NCI-H2081 treated with DMSO at 0.1 percent for 48 hours (cell line): Measurements from ENCODE around the gene EYS.
"Not testable (repeated sequence)": the region's sequence is repeated elsewhere in the genome, so short reads cannot be mapped to it uniquely, and the experiment has no call there.

Source experiments
- DNase-seq: peaks from one replicate; lab custom pipeline; 2025; lab: John Stamatoyannopoulos, UW

Gene EYS

DNA sequence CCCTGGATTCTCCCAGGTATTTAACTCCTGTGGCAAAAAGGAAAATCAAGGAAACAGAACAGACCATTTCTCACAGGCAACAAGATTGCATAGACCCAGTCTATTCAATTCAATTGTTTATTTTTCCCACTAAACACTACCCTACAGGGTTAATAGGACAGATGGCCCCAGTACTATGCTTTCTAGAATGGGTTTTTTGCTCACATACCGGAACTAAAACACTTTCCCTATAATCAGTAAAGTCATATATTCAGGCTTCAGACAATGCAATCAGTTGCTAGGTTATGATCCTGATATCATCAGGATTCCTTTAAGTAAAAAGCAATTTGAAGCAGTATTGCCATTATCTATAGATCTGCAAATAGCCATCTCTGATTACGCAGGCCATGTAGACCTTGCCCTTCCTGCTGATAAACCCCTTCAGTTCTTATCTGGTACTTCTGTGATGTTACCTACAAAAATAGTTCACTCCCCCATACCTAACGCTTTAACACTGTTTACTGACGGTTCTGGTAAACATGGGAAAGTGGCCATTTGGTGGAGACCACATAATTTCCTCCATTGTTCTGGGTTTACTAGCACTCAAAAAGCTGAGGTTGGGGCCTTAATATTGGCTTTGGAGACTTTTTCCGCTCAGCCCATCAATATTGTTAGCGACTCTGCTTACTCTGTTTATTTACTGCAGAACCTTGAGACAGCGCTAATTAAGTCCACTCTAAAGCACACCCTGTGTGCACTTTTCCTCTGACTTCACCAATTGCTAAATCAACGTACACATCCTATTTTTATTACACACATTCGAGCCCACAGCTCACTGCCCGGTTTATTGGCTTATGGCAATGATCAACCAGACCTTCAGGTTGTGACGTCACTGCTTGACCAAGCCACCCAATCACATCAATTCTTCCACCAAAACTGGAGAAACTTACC, 1405.5 kb downstream of the EYS start:
- DNase-seq, result no peak

DNA sequence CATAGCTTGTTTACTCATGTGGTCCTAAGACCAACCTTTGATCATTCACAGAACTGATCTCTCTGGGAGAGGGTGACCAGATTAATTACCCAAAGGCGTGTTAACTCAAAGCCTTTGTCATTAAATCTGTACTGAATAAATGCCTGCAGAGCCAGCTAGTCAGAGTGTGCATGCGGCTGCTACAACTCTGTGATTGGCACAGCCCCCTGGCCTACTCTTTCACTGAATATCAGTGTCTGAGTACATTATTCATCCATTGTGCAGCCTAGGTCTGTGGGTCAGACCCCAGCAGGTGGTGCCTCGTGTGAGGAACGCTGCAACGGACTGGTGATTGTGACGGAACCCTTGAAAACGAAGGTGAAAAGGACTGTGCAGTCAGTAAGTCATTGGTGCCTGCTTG, 1407.8 kb downstream of the EYS start:
- DNase-seq, result no peak

- DNase-seq, result no peak
Observed at GRCh38 chr6:64294034-64294433, 1413.0 kb downstream of the EYS start.

DNA sequence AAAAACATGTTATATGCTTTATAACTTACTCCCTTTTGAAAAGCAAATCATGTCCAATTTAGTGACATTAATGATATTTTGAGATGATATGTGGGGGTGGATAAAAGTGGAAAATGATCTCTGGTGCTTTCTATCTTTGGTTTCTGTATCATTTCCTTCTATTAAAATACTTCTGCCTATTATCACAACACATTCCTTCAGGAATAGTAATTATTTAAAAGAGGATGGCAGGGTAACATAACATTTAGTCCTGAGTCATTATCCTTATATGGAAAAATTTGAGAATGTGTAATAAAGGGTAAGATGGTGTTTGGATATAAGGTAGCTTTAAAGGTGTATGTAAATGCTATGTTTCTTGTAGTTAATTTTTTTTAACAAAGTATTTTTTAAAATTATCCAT, 1413.7 kb downstream of the EYS start:
- DNase-seq, result no peak

DNA sequence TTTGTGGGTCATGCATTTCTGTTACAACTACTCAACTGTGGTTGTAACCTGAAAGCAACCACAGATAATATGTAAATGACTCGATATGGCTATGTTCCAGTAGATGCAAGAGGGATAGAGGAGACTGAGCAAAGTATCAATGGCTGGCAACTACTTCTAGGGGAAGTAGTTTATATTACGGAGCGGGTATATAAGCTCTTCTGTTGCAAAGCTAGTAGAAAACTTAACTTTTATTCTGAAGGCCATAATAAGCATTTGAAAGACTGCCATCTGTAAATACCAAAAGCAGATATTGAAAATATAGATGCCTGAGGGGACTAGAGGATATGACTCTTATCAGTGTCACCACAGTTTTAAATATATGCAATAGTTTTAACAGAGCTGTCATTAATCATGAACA, 1416.2 kb downstream of the EYS start:
- DNase-seq, result no peak

- no peak for DNase-seq
Observed at GRCh38 chr6:64289931-64290330, 1417.1 kb downstream of the EYS start.

GRCh38 chr6:64288351-64288750, 1418.7 kb downstream of the EYS start:
- DNase-seq, result no peak

GRCh38 chr6:64281167-64281566, 1425.9 kb downstream of the EYS start:
- no peak for DNase-seq

GRCh38 chr6:64280569-64280968, 1426.5 kb downstream of the EYS start:
- DNase-seq, result no peak

GRCh38 chr6:64270083-64270482, 1436.9 kb downstream of the EYS start:
- no peak for DNase-seq

DNA sequence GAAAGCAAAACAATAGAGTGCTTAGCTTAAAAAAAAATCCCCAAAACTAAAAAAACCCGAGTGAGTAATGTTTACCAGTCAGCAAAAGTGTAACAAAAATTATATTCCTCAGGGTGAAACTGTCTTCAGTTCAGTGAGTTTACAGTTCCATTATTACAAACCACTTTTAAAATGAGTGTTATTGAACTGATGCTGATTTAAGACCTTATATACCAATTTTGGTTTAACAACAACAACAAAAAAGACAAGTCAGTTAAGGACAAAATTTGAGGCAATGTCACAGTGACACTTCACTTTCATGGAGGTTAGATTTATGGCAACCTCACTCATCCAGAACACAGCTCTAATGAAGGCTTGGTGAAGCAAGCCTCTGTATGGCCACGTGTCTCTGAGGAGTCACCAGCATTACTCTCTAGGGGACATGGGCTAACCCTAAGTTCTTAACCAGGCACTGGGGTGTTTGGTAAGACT, 1440.6 kb downstream of the EYS start:
- no peak for DNase-seq

- no peak for DNase-seq
Observed at GRCh38 chr6:64263778-64264177, 1443.2 kb downstream of the EYS start.

GRCh38 chr6:64259372-64259771, 1447.7 kb downstream of the EYS start:
- DNase-seq, result no peak

DNA sequence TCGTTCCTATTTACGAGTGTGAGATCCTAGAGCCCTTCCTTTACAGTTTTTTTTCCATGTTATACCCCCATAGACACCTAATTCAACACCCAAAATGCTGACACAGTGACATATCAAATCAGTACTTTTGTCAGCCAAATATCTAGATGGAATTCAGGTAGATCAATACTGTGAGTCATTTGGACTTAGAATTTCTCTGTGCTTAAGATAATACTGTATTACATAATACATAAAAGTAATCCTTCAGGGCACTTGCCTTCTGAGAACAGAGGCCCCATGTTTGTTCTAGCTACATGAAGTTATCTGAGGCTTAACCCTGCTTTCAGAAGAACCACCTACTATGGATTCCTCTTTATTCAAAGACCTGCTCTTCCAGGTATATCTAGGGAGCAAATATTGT, 1448.3 kb downstream of the EYS start:
- no peak for DNase-seq

GRCh38 chr6:64258302-64258701, 1448.7 kb downstream of the EYS start:
- no peak for DNase-seq

- no peak for DNase-seq
Observed at GRCh38 chr6:64257586-64257985, 1449.4 kb downstream of the EYS start.

GRCh38 chr6:64256483-64256882, 1450.5 kb downstream of the EYS start:
- no peak for DNase-seq

GRCh38 chr6:64255000-64255399, 1452.0 kb downstream of the EYS start:
- no peak for DNase-seq

DNA sequence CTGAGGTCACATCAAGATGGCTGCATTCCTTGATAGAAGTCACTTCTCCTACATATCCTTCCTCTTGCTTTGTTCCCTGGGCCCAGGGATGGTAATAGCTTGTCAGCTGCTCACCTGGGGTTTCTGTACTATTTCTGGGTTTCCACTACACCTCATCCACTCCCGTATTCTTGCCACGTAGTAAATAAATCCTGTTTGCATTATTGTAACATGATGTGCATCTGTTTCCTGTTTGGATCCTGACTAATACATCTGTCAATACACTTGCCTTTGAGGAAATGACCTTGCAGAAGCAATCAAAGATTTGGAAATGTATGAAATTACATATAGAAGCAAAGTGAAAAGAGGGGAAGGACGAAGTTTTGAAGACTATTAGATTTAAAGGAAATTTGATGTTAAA, 1452.5 kb downstream of the EYS start:
- no peak for DNase-seq

DNA sequence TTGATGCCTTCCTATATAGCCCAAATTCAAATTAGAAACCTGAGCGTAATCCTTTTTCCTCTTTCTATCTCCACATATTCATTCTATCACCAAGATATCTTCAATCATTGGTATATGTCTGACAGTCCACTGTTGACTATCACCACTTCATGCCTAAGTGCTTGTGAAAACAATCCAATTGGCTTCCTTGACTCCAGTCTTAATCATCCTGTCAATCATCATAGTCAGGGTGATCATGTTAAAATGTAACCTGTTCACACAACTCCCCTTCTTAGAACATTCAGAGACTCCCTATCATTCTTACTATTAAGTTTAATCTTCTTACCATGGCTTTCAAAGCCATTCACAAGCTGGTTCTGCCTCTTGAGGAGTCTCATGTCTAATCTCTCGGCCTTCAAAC, 1454.8 kb downstream of the EYS start:
- no peak for DNase-seq

- DNase-seq, result no peak
Observed at GRCh38 chr6:64250126-64250525, 1456.9 kb downstream of the EYS start.

DNA sequence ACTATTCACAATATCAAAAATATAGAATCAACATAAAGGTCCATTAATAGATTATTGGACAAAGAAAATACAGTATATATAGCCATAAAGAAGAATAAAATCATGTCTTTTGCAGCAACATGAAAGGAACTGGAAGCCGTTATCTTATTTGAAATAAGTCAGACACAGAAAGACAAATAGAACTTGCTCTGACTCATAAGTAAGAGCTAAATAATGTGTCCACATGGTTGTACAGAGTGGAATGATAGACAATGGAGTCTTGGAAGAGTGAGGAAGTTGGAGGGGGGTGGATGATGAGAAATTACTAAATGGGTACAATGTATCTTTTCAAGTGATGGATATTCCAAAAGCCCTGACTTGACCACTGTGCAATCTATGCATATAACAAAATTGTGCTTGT, 1457.9 kb downstream of the EYS start:
- DNase-seq, result no peak

- DNase-seq, result no peak
Observed at GRCh38 chr6:64243618-64244017, 1463.4 kb downstream of the EYS start.

- DNase-seq, result not testable (repeated sequence)
Observed at GRCh38 chr6:64238908-64239307, 1468.1 kb downstream of the EYS start.
